ENCODE measurements around the gene BLVRB.
A peak's percentile ranks its signal among the peaks of the same experiment; 100 is the strongest.

BLVRB gene

DNA sequence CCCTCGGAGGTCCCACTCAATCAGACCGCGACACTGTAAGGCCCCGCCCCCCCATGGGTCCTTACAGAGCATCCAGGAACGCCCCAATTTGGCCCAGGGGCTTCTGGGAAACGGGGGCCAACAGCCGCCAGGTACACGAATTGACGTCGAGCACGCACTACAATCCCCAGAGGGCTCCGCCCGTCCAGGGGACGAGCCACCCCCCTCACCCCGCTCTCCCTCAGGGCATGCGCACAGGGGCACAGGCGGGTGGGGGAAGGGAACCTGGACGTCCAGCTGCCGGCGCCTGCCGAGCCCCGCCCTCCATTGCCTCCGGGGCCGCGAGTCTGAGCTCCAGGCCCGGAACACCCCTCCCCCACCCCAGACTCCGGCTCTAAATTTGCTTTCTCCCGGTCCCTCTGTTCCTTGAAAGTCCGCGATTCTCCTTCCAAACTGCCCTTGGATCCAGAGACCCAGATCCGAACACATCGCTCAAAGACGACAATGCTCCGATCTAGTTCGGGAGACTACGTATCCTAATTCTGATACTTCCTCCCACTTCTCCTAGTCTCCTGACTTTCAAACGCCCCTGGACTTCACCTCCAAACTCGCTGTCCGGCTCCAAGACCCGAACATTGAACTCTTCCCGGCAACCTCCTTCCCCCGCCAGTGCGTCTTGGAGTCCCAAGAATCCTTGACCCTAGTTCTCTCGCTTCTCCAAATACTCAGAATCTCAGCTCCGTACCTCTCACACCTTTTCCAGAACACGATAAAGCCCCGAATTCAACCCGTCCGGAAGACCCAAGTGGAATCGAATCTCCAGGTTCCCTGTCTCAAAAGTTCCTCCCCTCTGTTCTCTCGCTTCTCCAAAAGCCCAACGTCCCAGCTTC is 22.2 kb downstream of the BLVRB start:
- H2BK120ac ChIP-seq (ENCODE audit: low read depth, low read length): no peak overlapping the region
- H2BK15ac ChIP-seq (ENCODE audit: low read length): no peak overlapping the region
- no peaks in the 10 kb centered on the region for H3K27me3 ChIP-seq (ENCODE audit: control insufficient read depth in 3 of 3, insufficient read depth in 3 of 3, low read depth in 1 of 3, low read length in 3 of 3)
- peak overlapping the region; percentile 75 for H3K27ac ChIP-seq (replicated peaks; ENCODE audit: low read length)
- no peak overlapping the region for H3K14ac ChIP-seq (ENCODE audit: low read length)
- no peaks in the 10 kb centered on the region for H3K9me3 ChIP-seq (replicated peaks in 1 of 2; ENCODE audit: control insufficient read depth in 2 of 2, insufficient read depth in 1 of 2, low read depth in 1 of 2, low read length in 2 of 2)
- no peak overlapping the region for H3K4ac ChIP-seq (ENCODE audit: low read length)
- no peak overlapping the region for H3K9ac ChIP-seq (ENCODE audit: low read depth, low read length, poor library complexity)
- peak overlapping the region; percentile 61 for H3K18ac ChIP-seq (ENCODE audit: low read length)
- peak overlapping the region; percentile 67 for H3K4me2 ChIP-seq (ENCODE audit: insufficient read depth, low read length, poor library complexity, severe bottlenecking)
- peak overlapping the region; percentile 5 for H2AK5ac ChIP-seq (ENCODE audit: low read depth, low read length)
- peaks cover 16 to 29% of the 10 kb centered on the region in 2 donors for H3K36me3 ChIP-seq (replicated peaks in 1 of 2; ENCODE audit: control insufficient read depth in 2 of 2, insufficient read depth in 2 of 2, low read length in 2 of 2)
- no CpG with 5 or more reads among the region's 52 CpGs for WGBS, 2 donors (ENCODE audit: extremely low coverage in 2 of 2, insufficient read length in 2 of 2, insufficient replicate concordance in 1 of 2)
- H2AFZ ChIP-seq (ENCODE audit: low read length): peak overlapping the region; percentile 99
- H3K79me1 ChIP-seq (ENCODE audit: low read depth, low read length): peaks cover 11% of the 10 kb centered on the region
- H4K91ac ChIP-seq (ENCODE audit: low read depth, low read length, poor library complexity): no peak overlapping the region
- no peak overlapping the region for H2BK12ac ChIP-seq (ENCODE audit: low read length)
- H2BK5ac ChIP-seq (ENCODE audit: low read length): no peak overlapping the region
- DNase-seq (ENCODE audit: low spot score): peak; percentile 100
- H4K8ac ChIP-seq (ENCODE audit: low read depth, low read length): no peak overlapping the region
- peaks cover 15 to 37% of the 10 kb centered on the region in 2 donors for H3K4me1 ChIP-seq (ENCODE audit: control insufficient read depth in 2 of 2, insufficient read depth in 1 of 2, low read depth in 1 of 2, low read length in 2 of 2)
- no peak overlapping the region for H3K23ac ChIP-seq (ENCODE audit: low read depth, low read length, poor library complexity)
- H3K4me3 ChIP-seq (ENCODE audit: low read length in 2 of 2): peak overlapping the region; percentile 88 to 99

GRCh38 chr19:40442328-40443130 is 23.0 kb downstream of the BLVRB start:
- Histone ChIP-seq H2AFZ (ENCODE audit: low read length) (peak overlapping the region; percentile 99), H3K9me3 (replicated peaks in 1 of 2; ENCODE audit: control insufficient read depth in 2 of 2, insufficient read depth in 1 of 2, low read depth in 1 of 2, low read length in 2 of 2) (no peaks in the 10 kb centered on the region), H4K91ac (ENCODE audit: low read depth, low read length, poor library complexity) (no peak overlapping the region), H2BK15ac (ENCODE audit: low read length) (no peak overlapping the region), H3K4me3 (ENCODE audit: low read length in 2 of 2) (peak overlapping the region; percentile 72 to 99), H3K14ac (ENCODE audit: low read length) (no peak overlapping the region), H2BK5ac (ENCODE audit: low read length) (no peak overlapping the region), H2AK5ac (ENCODE audit: low read depth, low read length) (no peak overlapping the region), H3K4me1 (ENCODE audit: control insufficient read depth in 2 of 2, insufficient read depth in 1 of 2, low read depth in 1 of 2, low read length in 2 of 2) (peaks cover 15 to 37% of the 10 kb centered on the region in 2 donors), H3K9ac (ENCODE audit: low read depth, low read length, poor library complexity) (peak overlapping the region; percentile 35), H4K8ac (ENCODE audit: low read depth, low read length) (no peak overlapping the region), H3K18ac (ENCODE audit: low read length) (no peak overlapping the region), H2BK12ac (ENCODE audit: low read length) (no peak overlapping the region), H3K79me1 (ENCODE audit: low read depth, low read length) (peaks cover 7% of the 10 kb centered on the region), H3K4me2 (ENCODE audit: insufficient read depth, low read length, poor library complexity, severe bottlenecking) (peak overlapping the region; percentile 67), H3K4ac (ENCODE audit: low read length) (no peak overlapping the region), H3K27me3 (ENCODE audit: control insufficient read depth in 3 of 3, insufficient read depth in 3 of 3, low read depth in 1 of 3, low read length in 3 of 3) (no peaks in the 10 kb centered on the region), H3K36me3 (replicated peaks in 1 of 2; ENCODE audit: control insufficient read depth in 2 of 2, insufficient read depth in 2 of 2, low read length in 2 of 2) (peaks cover 16 to 29% of the 10 kb centered on the region in 2 donors), H2BK120ac (ENCODE audit: low read depth, low read length) (no peak overlapping the region), H3K27ac (replicated peaks; ENCODE audit: low read length) (peak overlapping the region; percentile 71), H3K23ac (ENCODE audit: low read depth, low read length, poor library complexity) (no peak overlapping the region)
- DNase-seq (ENCODE audit: low spot score): no peak
- no CpG with 5 or more reads among the region's 22 CpGs for WGBS, 2 donors (ENCODE audit: extremely low coverage in 2 of 2, insufficient read length in 2 of 2, insufficient replicate concordance in 1 of 2)

DNA sequence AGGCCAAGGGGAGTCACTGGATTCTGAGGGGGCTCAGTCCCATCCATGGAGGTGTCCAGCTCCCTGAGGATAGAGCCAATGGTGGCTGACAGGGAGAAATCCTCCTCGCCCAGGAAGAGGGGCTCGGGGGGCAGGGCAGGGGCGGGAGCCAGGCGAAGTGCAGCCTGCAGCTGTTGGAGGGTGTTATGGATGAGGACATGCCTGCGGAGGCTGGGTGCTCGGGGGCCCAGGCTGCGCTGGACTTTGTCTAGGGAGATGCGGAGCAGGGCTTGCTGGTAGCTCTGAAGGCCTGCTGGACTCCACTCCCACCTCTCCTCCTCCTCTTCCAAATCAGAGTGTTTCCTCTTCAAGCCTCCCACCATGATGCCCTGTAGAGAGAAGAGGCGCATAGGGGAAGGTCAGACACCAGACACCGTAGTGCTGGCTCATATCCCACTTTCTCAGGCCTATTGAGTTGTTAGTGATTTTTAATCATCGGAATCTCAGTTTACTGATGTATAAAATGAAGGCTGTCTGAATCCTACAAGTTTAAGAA is 23.8 kb downstream of the BLVRB start:
- H3K23ac ChIP-seq (ENCODE audit: low read depth, low read length, poor library complexity): no peak overlapping the region
- H2BK12ac ChIP-seq (ENCODE audit: low read length): no peak overlapping the region
- no peak overlapping the region for H3K9ac ChIP-seq (ENCODE audit: low read depth, low read length, poor library complexity)
- H2AK5ac ChIP-seq (ENCODE audit: low read depth, low read length): no peak overlapping the region
- peak overlapping the region in 1 of 2 donors; percentile 99 for H3K4me3 ChIP-seq (ENCODE audit: low read length in 2 of 2)
- peaks cover 7% of the 10 kb centered on the region for H3K79me1 ChIP-seq (ENCODE audit: low read depth, low read length)
- H3K4me1 ChIP-seq (ENCODE audit: control insufficient read depth in 2 of 2, insufficient read depth in 1 of 2, low read depth in 1 of 2, low read length in 2 of 2): peaks cover 15 to 37% of the 10 kb centered on the region in 2 donors
- H2BK120ac ChIP-seq (ENCODE audit: low read depth, low read length): no peak overlapping the region
- H3K4ac ChIP-seq (ENCODE audit: low read length): no peak overlapping the region
- H3K14ac ChIP-seq (ENCODE audit: low read length): no peak overlapping the region
- no peaks in the 10 kb centered on the region for H3K27me3 ChIP-seq (ENCODE audit: control insufficient read depth in 3 of 3, insufficient read depth in 3 of 3, low read depth in 1 of 3, low read length in 3 of 3)
- no peak overlapping the region for H3K4me2 ChIP-seq (ENCODE audit: insufficient read depth, low read length, poor library complexity, severe bottlenecking)
- H3K18ac ChIP-seq (ENCODE audit: low read length): no peak overlapping the region
- no CpG with 5 or more reads among the region's 11 CpGs for WGBS, 2 donors (ENCODE audit: extremely low coverage in 2 of 2, insufficient read length in 2 of 2, insufficient replicate concordance in 1 of 2)
- H2BK15ac ChIP-seq (ENCODE audit: low read length): no peak overlapping the region
- H3K36me3 ChIP-seq (replicated peaks in 1 of 2; ENCODE audit: control insufficient read depth in 2 of 2, insufficient read depth in 2 of 2, low read length in 2 of 2): peaks cover 16 to 29% of the 10 kb centered on the region in 2 donors
- no peak for DNase-seq (ENCODE audit: low spot score)
- H4K91ac ChIP-seq (ENCODE audit: low read depth, low read length, poor library complexity): no peak overlapping the region
- H3K9me3 ChIP-seq (replicated peaks in 1 of 2; ENCODE audit: control insufficient read depth in 2 of 2, insufficient read depth in 1 of 2, low read depth in 1 of 2, low read length in 2 of 2): no peaks in the 10 kb centered on the region
- H2BK5ac ChIP-seq (ENCODE audit: low read length): no peak overlapping the region
- H3K27ac ChIP-seq (replicated peaks; ENCODE audit: low read length): no peak overlapping the region
- no peak overlapping the region for H2AFZ ChIP-seq (ENCODE audit: low read length)
- no peak overlapping the region for H4K8ac ChIP-seq (ENCODE audit: low read depth, low read length)

GRCh38 chr19:40438284-40438683 is 27.3 kb downstream of the BLVRB start:
- Histone ChIP-seq H3K4me2 (ENCODE audit: insufficient read depth, low read length, poor library complexity, severe bottlenecking) (no peak overlapping the region), H3K9ac (ENCODE audit: low read depth, low read length, poor library complexity) (no peak overlapping the region), H2AK5ac (ENCODE audit: low read depth, low read length) (no peak overlapping the region), H2BK15ac (ENCODE audit: low read length) (no peak overlapping the region), H3K18ac (ENCODE audit: low read length) (no peak overlapping the region), H3K4me3 (ENCODE audit: low read length in 2 of 2) (no peak overlapping the region), H2BK120ac (ENCODE audit: low read depth, low read length) (no peak overlapping the region), H3K27ac (replicated peaks; ENCODE audit: low read length) (no peak overlapping the region), H3K4ac (ENCODE audit: low read length) (no peak overlapping the region), H4K91ac (ENCODE audit: low read depth, low read length, poor library complexity) (no peak overlapping the region), H3K27me3 (ENCODE audit: control insufficient read depth in 3 of 3, insufficient read depth in 3 of 3, low read depth in 1 of 3, low read length in 3 of 3) (no peaks in the 10 kb centered on the region), H3K4me1 (ENCODE audit: control insufficient read depth in 2 of 2, insufficient read depth in 1 of 2, low read depth in 1 of 2, low read length in 2 of 2) (peaks cover 6 to 21% of the 10 kb centered on the region in 2 donors), H2AFZ (ENCODE audit: low read length) (no peak overlapping the region), H3K36me3 (replicated peaks in 1 of 2; ENCODE audit: control insufficient read depth in 2 of 2, insufficient read depth in 2 of 2, low read length in 2 of 2) (peaks cover 16 to 29% of the 10 kb centered on the region in 2 donors), H2BK5ac (ENCODE audit: low read length) (no peak overlapping the region), H3K14ac (ENCODE audit: low read length) (no peak overlapping the region), H3K23ac (ENCODE audit: low read depth, low read length, poor library complexity) (no peak overlapping the region), H3K79me1 (ENCODE audit: low read depth, low read length) (peaks cover 9% of the 10 kb centered on the region), H3K9me3 (replicated peaks in 1 of 2; ENCODE audit: control insufficient read depth in 2 of 2, insufficient read depth in 1 of 2, low read depth in 1 of 2, low read length in 2 of 2) (no peaks in the 10 kb centered on the region), H4K8ac (ENCODE audit: low read depth, low read length) (no peak overlapping the region), H2BK12ac (ENCODE audit: low read length) (no peak overlapping the region)
- no peak for DNase-seq (ENCODE audit: low spot score)
- WGBS, 2 donors (ENCODE audit: extremely low coverage in 2 of 2, insufficient read length in 2 of 2, insufficient replicate concordance in 1 of 2): no CpG with 5 or more reads among the region's 3 CpGs

Measured in neuronal stem cell (in vitro differentiated cells).